Germinal center (tissue), 1 donor: ENCODE results near the gene OCRL.
A peak's percentile ranks its signal among the peaks of the same experiment; 100 is the strongest.

Source experiments
- DNase-seq: peaks from one replicate; pipeline ENCODE4 v3.0.0; 2012; ENCODE audit warnings: mixed read lengths, low spot score

The OCRL gene

DNA sequence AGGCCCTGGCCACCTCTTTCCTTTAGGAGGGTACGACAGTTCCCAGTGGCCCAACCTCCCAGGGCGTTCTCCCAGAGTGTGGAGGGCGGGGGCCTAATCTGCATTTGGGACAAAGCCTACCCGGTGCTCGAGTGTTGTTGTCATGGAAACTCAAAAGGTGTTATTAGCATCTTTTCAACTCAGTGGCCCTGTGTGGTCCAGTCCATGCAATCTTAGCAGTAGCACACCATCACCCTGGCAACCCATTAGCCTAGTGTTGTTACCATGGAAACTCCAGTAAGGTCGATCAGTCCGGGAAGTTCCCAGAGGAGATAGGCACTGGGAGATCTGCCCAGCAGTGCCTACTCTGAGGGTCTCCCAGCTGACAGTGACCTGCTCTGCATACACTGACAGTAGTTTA, 94.5 kb downstream of the OCRL start:
- DNase-seq: no peak

DNA sequence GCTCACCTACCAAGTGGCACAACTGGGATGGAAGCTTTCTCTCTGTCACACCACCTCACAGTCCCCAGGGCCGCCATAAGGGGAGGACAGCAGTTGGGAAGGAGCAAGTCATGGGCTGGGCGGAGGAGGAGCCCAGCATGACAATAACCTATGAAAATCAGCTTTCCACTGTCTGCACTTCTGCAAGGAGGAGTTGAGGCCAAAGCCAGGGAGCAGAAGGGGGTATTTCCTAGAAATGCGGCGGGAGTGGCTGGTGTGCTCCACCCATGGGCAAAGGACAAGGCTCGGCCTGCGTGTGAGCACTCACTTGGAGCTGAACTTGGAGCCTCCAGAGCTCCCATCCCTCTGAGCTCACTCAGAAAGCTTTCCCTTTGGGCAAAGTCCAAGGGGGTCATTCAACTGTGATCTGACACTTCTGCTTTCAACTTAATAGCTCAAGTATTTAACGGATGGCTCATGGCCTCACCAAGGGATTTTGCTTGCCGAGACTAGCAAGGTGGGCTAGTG, 96.2 kb downstream of the OCRL start:
- no peak for DNase-seq

DNA sequence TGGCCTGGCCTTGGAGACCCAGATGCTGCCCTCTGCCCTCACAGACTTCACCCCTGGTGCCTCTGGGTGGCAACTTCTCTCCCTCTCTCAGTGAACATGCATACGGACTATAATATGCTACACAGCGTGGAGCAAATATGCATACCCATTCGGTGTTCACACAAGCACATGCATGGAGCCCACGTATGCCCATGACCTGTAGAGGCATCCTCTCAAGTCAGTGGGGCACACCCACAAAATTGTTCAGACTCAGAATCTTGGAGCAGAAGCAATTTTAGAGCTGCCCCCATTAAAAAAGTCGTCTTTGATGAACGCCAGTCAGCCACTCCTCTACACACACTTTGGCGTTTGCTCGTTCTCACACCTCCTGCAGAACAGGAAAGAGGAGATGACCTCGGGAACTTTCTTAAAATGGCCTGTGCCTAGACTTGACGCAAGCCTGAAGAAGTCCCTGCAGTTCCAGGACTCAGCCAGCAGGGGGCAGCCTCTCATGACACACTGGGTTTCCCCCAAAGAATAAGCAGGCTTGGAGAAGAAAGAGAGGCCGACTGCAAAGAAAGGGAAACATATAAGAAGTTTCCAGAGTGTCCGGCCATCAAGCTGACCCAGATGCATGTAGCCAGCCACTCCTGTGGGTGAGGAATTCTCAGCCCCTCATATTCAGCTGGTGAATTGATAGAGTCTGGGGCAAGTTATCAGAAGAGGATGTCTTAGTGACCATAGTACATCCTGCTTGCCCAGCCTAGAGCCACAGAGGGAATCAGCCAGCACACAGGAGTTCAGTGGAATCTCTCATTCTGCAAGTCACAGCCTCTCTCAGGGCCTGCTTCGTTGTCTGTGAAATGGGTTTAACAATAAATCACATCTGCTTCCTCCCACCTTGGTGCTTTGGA, 97.4 kb downstream of the OCRL start:
- peak; percentile 52 for DNase-seq

DNA sequence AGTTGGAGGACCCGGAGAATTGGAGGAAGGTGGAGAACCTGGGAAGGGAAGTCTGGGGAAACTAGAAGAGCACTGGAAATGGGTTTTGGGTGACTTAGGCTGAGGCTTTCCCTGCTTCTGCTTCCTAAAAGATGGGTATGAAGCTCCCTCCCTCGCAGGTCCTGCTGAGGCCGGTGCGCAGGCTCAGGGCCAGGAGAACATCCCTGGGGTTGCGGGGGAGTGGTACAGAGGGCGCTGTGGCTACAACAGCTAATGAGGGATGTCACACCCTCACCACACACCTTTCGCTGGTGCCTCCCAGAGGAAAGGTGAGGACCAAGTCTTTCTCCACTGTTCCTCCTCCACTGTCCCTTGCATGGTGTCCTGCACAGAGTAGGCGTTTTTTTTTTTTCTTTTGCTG, 98.9 kb downstream of the OCRL start:
- no peak for DNase-seq

DNA sequence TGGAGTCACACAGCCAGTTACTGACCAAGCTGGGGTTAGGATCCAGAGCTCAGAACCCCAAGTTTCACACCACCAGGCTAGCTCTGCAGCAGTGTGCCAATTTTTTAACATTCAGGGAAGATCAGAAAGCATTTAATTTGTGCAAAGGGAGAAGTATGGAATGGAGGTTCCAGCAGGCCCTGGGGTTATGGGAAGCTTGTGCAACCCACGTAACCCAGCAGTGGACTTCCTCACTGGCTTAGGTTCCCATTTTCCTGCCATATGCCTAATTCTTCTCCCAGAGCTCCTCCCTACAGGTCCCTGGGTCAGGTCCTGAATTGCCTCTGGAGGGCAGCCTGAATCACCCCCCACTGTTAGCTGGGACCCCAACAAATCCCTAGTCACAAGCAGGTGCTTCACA, 100.7 kb downstream of the OCRL start:
- no peak for DNase-seq

DNA sequence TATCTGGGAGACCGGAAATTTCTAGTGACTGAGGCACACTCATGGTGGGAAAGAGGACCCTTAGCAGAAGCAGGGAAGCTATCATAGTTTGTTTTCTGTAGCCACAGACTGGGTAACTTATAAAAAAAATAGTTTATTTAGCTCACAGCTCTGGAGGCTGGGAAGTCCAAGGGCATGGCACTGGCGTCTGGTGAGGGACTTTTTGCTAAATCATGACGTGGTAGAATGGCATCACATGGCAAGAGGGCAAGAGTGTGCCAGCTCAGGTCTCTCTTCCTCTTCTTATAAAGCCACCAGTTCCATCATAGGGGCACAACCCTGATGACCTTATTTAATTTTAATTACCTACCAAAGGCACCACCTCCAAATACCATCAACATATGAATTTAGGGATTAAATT, 101.4 kb downstream of the OCRL start:
- DNase-seq: no peak

DNA sequence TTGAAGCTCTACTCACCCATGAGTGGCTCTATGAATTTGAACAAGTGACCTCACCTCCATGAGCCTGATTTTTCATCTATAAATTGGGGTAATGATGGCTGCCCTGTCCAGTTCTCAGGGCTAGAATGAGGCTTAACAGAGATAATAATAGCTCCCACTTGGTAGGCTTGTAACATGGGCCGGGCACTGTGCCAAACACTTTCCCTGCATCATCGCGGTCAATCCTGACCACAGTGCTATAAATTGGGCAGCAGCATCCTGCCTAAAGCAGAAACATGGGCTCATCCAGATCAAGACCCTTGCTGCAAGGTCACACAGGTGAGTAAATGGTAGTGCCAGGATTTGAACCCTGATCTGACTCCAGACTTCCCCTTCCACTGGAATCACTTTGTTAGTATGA, 101.9 kb downstream of the OCRL start:
- no peak for DNase-seq
